ENCODE measurements around the gene SGCA.

Gene SGCA

GRCh38 chr17:50165867-50166517 is at the start of gene SGCA:
SGCA (plus strand) TSS chr17:50166005; CDS start chr17:50166041, 36 bp downstream.
- DNase-seq: no peak

DNA sequence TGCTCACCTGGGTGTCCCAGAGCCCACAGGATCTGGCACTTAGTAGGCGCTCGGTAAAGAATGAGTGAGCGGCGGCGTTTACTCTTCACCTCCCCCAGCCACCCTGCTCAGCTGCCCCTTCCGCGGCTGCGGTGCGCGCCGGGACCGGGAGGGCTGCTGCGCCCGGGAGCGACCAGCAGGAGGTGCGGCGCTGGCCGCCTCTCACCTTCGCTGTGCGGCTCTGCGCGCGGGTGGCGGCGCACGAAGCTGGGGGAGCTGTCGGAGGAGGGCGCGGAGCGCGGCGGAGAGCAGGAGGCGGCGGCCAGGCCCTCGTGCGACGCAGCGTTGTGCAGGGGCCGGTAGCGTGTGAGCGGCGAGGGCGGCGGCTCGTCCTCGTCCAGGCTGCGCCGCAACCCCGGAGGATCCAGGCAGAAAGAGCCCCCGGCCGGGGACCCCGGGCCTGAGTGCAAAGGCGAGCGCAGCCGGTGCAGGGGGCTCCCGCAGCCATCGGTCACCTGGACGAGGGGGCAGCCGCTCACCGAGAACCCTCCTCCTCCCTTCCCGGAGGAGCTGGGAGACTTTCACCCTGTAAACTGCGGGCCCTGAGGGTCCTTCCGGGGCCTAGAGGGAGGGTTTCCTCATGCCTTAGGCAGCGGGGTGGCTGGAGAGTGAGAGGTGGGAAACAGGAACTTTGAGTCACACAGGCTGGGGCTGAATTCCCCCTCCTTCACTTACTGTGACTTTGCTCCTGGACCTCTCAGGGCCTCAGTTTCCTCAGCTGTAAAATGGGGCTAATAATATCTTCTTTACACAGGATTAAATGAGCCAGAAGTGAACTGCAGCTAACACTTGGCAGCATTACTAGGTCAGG is 48.4 kb upstream of the SGCA start:
- DNase-seq: peak; percentile 36

DNA sequence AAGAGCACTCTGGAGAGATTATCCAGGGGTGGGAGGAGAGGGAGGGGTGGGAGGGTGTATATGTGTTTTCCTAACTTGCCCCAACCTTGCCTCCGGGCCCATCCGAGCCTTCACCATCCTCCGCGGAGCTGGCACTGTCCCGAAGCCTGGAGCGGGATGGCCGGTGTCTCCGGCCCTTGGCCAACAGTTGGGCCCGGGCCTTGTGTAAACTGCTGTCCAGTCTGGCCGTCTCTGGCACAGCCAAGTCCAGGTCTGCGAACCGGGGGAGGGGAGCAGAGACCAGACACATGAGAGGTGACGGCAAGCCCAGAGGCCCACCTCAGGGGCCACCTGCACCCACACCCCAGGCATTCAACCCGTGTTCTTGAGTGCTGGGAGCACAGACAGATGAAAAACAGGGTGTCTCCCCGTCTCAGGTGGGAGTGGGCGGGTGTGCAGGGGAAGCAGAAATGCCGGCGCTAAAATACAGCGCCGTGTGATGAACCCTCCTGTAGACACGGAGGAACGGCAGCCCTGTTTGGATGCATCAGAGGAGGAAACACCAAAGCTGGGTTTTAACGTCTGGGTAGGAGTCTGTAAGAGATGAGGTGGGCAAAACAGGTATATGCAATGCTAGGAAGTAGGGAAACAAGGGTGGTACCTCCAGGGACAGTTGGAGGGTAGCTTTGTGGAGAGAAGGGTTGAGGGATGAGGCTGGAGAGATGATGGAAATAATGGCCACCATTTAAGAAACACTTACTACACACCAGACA is 47.6 kb upstream of the SGCA start:
- no peak for DNase-seq

GRCh38 chr17:50118828-50119218 is 47.0 kb upstream of the SGCA start:
- no peak for DNase-seq

GRCh38 chr17:50120475-50121253 is 45.1 kb upstream of the SGCA start:
- DNase-seq: no peak

DNA sequence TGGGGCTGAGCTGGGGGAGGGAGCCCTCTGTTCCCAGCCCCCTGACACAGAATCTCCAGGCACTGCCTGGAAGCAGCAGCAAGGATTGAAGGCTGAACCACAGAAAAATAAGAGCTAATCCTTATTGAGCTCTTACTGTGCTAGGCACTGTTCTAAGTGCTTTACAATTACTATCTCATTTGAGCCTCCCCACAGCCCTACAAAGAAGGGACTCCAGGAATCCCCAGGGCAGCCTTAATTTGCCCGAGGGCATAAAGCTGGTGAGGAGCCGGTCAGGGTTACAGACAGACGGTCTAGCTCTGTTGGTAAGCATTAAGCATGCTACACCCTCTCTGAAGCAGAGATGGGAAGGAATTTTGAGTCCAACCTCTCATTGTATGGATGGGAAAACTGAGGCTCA is 42.9 kb upstream of the SGCA start:
- no peak for DNase-seq

DNA sequence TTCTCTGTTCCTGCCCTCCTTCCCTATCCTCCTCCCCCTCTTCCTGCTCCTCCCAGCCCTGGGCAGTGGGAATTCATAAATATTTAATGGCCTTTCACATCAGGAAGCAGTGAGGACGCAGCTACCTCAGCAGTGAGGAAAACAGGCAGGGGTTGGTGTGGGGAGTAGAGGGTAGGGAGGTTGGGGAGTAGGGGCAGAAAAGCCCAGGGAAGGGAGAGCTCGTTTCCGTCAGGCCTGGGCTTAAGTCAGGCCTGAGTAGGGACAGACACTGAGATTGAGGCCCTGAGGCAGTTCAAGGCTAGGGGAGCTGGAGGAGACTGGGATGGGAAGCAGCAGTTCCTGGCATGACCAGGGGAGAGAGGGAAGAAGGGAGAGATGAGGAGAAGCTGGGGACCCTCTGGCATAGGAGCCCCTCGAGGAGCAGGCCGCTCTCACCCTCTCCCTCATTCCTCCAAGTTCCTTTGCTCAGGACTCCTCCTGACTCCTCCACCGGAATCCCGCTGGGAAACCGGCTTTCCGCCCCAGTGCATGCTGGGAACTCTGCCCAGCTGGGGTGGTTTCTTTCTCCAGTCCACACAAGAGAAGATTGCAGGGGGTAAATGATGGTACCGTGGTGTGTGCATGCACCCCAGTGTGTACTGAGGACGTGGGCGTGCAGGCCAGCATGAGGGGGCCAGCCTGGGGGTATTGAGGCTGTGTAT is 42.0 kb upstream of the SGCA start:
- no peak for DNase-seq

- DNase-seq: no peak
These were observed 40.3 kb upstream of the SGCA start for GRCh38 chr17:50125420-50125997.

DNA sequence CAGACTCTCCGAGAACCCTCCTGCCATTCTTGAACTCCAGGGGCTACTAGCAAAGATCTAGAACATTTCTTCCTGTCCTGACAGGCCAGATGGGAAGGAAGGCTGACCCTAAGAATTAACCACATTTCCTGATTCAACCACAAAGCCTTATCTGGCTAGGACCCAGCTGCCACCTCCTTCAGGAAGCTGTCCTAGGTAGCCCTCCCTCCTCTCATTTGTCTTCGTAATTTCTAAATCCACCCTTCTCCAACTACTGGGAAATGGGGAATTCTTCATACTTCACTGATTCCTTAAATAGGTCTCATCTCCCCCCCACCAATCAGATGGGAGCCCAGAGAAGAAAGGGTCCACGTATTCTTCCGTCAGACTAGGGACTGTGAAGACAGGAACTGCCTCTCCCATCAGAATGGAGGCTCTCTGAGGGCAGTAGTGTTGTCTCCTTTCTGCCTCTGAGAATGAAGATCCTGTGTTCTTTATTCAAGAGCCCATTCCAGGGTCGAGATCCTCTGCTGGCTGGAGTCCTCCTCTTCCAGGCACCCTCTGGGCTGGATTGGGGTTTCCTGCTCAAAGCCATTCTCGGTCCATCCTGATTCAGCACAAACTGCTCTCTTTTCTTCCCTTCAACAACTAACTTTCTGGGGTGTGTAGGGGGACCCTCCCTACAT is 38.0 kb upstream of the SGCA start:
- DNase-seq: no peak

DNA sequence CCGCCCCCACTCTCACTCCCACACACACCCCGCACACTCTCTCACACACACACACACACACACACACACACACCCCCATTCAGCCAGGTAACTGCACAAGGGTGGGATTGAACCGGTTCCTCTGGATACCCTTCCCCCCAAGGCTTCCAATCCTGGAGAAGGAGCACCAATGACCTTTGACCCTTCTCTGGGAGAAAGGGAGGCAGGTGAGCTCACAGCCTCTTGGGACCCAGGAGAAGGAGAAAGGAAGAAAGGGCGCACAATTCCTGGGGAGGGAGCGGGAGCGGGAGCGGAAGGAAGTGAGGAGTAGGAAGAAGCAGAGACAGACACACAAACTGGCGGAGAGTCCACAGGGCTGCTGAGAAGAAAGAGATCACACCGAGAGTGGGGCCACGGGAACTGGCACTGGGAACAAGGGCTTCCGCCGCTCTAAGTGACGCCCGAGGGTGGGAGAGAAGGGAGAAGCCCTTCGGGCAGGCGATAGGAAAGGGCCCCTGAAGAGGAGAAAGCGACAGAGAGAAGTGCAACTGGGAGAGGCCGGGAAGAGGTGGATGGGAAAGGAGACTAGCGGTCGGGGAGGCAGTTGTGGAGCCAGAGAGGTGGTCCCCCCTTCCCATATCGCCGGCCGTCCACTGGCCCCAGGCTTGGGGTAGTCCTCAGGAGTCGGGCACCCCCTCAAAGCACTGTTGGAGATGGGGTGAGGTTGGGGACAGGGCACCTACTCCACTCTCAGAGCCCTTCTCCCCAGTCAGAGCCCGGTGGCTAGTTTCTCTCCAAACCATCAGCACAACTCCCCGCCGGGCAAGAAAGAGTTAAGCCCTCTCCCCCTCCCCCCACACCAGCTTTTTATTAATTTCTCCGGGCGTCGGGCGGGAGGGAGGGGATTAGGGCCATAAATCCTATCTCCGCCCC is 37.1 kb upstream of the SGCA start:
- no peak for DNase-seq

DNA sequence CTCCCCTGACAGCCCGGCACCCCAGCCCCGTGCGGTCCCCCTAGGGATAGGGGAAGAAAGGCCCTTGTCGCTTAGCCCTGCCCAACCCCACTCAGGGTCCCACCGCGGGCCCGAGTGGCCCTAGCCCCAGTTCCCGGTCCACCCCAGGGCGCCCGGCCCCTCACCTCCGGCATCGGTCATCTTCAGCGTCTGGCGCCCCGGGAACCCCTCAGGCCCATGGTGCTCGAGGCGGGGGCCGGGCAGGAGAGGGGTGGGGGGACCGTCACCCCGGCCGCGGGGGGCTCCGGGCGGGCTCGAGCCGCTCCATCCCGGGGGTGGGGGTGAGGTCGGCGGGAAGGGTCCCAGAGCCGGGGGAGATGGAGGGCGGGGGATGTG is 36.5 kb upstream of the SGCA start:
- peak; percentile 5 for DNase-seq

GRCh38 chr17:50129728-50130558 is 35.9 kb upstream of the SGCA start, which contains the start of gene SAMD14:
SAMD14 (minus strand) TSS chr17:50130160; CDS start chr17:50124959, 5,201 bp downstream.
- peak; percentile 5 for DNase-seq

DNA sequence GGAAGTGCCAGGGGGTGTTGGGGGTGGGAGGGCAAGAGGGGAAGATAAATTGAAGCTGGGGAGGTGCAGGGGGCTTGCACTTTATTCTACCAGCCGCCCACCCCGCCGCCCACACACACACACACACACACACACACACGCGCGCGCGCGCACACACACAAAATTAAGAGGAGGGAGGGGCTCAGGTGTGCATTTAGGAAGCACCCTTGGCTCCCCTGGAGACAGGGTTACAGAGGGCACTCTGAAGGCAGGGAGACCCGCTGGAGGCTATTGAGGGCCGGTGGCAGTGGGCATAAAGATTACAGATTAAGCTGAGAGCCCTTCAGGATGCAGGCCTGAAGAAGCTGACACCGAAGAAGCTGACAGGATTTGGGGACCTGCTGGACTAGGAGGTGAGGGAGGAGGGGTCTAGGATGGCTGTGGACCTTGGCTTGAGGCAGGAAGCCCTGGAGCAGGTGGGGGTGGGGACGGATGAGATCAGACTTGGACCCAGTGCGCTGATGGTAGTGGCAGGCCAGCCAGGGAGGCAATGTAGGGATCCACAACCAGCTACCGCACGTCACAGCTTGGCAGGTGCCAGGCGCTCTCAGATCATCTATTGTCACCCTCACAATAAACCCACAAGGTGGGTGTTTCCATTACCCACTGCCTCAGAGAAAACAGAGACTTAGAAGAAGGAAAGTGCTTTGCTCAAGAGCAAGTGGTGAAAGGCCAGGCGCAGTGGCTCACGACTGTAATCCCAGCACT is 35.1 kb upstream of the SGCA start:
- DNase-seq: peak; percentile 37

DNA sequence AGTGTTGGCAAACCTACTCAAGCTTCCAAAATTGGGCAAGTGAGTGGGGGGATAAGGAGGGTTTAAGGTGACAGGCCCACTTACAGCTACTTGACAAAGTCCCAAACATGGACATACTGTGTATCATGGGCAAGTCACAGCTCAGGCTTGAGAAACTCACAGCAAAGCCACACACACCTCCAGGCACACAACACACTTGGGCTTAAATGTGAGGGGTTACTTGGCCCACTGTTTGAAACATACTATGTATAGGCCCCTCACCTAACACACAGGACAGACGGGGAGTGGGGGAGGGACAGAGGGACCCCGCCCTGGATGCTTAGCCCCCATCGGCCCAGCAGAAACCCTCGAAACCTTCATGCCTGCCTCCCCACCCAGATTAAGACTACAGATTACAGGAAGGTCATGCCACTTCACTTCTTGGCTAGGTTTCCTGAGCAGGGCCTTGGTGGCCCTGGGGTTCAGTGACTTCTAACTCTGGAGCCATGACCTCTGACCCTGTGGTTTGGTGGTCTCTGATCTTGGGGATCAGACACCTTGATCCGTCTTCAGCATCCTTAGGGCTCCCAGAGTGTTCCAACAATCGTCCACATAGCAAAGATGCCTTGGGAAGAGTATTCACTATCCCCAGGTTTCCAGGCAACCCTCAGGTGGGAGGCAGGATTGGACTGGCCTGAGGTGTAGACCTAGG is 33.6 kb upstream of the SGCA start:
- no peak for DNase-seq

DNA sequence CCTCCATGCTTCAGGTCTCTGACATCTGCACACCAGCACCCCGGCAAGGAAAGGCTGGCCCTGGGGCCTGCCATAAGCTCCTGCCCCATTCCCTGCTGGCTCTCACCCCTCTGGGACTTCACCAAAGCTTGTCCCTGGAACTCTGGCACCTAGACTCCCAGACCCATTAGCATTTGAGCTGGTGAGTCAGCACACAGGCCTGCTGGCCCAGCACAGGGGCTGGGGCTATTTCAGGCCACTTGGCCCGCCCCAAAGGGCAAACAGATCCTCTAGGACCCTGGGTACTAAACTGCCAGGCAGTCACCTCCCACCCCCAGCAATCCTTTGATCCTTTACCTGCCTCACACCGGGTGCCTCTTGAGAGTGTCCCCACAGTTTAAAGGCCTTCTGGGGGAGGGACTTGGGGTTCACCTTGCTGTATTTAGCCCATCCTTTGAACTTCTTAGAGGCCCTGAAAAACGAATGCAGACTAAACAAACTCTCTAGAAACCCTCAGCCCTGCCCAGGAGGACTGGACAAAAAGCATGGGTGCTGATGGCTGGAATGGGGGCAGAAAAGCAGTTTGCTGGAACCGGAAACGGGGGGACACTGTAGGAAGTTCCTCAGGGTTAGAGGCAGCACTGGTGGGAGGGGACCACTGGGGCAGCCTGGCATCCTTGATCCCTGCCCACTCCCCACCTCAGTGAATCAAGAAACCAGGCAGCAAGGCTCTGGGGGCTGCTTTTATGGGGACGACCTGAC is 32.6 kb upstream of the SGCA start:
- DNase-seq: no peak

DNA sequence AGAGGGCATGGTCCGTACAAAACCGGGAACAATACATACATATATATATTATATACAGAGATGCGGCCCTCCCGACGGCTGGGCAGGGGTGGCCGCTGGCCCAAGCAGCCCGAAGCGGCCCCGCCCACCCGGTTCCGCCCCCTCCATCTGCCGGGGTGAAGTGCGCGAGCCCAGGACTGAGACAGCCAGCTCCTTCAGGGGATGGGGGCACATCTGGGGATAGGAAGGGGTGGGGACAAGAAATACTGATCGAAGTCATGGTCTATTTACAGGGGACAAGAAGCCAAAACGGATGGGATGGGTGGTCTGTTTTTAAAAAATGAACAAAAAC is 32.1 kb upstream of the SGCA start:
- DNase-seq: no peak

All from NCI-H1105 treated with DMSO at 0.1 percent for 48 hours (cell line).